ENCODE data around the gene BLOC1S1.
A peak's percentile ranks its signal among the peaks of the same experiment; 100 is the strongest.

BLOC1S1 gene

DNA sequence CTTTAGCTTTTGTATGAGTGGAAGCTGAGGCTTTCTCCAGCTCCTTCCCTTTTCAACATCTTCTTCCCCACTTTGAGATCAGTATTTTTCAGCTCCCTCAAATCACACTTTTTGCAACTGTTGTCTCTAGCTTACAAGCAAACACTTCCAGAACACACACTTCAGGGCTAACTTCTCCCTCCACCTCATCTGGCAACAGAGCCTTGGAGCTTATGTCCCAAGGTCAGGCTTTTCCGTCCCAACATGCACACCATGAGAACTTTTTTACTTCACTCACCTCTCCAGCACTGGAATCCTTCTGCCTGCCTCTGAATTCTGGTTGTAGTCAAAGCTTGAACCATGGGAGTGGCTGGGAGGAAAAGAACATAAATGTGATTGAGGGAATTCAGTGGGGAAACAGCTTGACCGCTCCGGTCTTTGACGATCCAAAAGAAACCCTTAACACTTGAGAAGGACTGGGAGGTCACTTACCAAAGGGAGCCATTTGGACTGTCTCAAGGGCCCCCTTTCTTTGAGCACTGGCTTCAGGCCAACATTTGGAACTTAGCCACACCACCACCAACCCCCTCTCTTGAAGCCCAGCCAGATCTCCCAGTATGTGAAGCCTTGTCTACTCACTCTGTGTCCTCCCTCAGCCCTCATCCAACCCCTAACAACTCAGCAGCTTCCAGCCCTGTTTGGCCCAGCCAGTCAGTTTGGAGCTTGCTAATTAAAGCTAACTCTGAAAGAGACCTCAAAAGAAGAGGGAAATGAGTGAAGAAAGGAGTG, 3.9 kb upstream of the BLOC1S1 start:
- no peak for DNase-seq (ENCODE audit: low read depth)

DNA sequence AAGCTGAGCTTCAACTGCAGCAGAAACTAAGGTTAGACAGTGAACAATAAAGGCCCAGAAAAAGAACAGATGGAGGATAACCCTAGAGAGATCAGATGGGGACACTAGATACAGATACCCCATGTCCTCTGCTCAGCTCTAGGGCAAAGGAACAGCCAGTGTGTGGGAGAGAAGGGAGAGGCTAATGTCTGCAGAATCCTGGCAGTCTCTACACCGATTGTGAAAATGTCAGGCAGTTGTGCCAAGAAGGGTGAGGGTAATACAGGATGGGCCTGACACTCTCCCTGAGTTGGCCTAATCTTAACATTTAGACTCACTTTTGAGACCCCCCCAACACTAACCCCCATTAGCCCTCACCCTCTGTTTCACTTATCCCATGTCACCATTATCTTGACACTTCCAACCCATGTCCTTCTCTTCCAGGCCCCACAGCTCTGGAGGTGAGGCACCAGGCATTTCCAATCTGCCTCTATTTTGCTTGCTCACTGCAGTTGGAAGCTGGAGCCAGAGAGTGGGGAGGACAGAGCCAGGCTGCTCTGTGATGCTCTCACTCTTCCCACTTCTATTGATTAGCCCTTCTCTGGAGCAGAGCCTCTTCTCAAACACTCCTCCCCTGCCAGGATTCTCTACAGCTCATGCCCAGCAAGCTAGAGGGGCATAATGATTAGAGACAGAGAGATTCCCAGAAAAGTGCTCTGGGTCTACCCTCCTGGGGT, 3.0 kb upstream of the BLOC1S1 start:
- no peak for DNase-seq (ENCODE audit: low read depth)

DNA sequence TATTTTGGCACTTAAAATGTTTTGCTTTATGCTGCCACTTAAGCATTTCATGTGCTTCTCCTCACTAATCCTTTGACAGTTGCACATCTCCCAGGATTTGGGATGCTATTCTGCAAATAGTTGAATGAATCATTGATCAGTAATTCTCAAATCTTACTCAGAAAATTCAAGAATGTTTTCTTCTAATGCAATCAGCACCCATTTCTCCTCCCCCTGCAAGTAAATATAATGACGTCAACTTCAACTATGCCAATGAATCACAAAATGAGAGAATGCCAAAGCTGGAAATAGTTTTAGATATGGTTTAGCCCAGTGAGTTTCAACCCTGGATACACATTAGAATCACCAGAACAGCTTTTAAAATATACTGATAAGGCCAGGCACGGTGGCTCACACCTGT, 2.1 kb upstream of the BLOC1S1 start:
- peak; percentile 80 for DNase-seq (ENCODE audit: low read depth)

DNA sequence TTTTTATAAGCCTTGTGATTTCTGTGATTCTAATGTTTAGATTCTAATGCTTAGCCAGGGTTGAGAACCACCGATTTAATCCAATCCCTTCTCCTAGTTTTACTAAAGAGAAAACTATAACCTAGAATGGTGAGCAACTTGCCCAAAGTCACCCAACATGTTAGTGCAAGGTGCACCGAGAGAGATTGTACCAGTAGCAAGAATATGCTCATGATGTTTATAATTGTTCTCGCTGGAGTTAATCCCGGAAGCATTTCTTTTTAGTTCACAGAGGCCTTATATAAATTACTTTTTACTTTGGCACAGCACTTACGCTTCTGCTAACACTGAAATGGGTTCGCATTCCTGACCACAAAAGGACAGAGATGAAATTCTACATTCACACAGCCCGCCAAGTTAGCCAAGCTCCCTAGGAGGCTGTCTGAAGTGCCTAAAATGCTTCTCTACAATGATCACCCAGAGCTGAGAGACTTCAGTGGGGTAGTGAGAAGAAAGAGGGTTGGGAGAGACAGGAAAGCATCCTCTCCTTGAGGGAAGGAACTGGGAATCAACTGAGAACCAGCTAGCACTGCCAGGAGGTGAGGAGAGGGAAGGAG, 579 bp upstream of the BLOC1S1 start:
- DNase-seq (ENCODE audit: low read depth), result no peak

DNA sequence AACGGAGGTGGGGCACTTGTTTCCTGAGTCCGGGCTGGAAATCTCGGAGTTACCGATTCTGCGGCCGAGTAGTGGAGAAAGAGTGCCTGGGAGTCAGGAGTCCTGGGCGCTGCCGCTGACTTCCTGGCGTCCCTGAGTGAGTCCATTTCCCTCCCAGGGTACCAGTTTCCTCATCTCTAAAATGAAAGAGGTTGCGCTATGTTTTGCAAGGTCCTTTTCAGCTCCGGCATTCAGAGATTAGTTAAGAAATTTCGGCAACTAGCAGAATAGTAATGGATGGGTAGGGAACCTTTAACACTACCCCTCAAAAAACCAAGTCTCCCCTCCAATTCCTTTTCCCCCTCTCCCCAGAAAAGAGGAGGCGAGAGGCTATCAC, 724 bp downstream of the BLOC1S1 start:
- DNase-seq (ENCODE audit: low read depth), result no peak

DNA sequence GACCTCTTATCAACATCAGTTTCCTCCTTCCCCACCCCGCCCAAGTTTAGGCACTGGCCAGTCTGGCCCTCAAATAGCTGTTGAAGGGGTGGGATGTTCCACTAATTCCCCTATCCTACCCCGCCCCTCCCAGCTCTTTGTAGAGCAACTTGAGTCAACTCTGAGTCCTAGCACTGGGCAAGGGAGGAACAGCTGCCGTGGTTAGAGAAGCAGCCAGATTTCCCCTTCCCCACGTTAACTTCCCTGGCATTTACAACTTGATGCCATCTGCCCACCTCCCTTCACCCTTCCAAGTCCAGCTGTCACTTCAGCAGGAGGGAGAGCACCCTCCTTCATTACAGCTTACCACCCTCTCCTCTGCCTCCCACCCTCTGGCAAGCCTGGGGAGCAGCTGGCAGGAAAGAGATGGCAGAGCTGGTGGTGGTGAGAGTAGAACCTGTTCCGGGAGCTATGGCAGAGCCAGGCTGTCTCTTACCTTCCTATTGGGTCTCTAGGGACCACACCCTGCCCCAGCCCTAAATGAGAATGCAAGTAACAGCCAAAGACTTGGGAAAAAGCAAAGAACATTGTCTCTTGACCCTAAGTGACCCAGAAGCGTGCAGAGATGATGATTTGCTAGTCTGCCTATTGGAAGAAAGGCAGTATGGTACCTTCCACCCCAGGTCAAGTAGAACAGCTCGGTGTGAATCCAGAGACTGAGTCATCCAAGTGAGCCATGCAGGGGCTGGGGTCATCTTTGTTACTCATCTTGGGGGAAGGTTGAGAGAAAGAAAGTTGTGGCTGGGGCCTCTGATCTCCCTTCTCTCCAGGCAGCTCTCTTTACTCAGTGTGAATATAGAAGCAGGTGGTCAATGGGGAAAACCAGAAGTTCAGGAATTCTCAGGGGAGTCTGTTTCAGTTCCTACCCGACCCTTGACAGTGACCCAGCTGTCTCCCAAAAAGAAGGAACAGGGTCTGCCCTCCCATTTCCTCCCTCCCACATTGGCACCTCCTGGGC, 1.5 kb downstream of the BLOC1S1 start:
- no peak for DNase-seq (ENCODE audit: low read depth)

DNA sequence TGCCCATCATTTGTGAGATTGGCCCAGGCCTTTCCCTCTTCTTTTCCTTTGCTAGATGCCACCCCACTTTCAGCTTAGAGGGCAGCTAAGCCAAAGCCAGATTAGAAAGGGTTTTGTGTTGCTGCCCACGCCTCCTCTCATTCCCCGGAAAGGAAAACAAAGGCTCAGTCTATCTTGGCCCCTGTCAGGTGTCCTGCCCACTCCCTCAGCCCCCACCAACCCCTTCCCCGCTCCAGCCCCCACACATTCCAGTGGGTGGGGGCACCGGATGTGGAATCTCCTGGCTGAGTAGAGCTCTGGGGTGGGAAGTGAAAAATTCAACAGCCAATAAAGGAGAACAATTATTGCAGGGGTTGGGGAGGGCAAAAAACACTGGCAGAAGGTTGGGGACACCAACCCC, 2.2 kb downstream of the BLOC1S1 start:
- DNase-seq (ENCODE audit: low read depth), result no peak

DNA sequence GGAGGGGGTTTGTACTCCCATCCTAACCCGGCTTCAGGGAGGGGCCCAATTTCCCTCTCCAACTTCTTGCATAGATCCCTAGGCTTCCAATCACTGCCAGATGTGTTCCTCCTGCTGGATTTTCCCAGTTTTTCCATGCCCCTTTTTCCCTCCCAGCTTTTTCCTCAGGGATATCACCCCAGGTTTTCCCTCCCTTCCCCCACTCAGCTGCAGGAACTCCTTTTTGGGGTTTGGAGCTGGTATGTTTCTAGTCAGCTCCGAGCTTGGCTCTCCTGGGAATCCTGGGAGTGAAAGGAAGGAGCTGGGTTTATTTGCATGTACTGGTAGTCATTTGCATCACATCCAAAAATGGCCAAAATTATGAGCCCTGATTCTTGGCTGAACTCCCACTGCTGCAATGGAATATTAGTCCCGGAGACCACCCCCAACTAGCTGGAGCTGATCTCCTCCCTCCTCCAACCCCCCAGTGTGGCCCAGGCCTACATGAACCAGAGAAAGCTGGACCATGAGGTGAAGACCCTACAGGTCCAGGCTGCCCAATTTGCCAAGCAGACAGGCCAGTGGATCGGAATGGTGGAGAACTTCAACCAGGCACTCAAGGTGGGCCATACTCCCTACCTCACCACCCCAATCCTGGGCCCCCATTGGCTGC, 2.9 kb downstream of the BLOC1S1 start:
- no peak for DNase-seq (ENCODE audit: low read depth)

DNA sequence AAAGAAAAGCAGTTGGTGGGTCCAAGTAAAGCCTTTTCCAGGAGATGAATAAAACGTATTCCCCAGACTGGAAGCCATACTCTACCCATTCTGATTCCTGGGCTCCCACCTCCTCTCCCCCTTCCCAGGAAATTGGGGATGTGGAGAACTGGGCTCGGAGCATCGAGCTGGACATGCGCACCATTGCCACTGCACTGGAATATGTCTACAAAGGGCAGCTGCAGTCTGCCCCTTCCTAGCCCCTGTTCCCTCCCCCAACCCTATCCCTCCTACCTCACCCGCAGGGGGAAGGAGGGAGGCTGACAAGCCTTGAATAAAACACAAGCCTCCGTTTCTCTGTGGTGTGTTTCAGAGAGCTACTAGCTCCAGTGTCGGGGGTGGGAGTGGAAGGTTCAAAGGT, 3.5 kb downstream of the BLOC1S1 start:
- DNase-seq (ENCODE audit: low read depth), result no peak

DNA sequence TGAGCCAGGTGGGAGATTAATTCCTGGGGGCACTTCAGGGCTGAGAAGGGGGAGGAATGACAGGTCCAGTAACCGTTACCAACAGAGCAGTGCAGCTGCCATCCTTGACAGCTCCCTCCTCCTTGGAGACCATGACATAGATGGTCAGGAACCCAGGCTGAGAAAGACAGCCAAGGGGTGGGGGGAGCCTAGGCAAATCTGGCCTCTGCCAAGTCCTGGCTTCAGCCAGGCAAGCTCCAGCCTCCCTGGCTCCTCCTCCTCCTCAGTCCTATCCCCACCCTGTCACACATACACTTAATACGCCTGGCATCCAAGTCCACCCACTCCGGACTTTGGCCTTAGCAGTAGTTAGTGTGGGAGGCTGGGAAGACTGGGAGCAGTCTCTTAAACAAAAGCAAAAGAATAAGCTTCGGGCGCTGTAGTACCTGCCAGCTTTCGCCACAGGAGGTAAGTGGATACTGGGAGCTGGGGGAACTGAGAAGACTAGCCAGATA, 4.3 kb downstream of the BLOC1S1 start, which contains the start of gene RDH5:
RDH5 (plus strand) TSS at position 323 of the 494 bp plus-strand sequence. CDS start 792 bp downstream, outside the sequence.
- DNase-seq (ENCODE audit: low read depth), result no peak

DNA sequence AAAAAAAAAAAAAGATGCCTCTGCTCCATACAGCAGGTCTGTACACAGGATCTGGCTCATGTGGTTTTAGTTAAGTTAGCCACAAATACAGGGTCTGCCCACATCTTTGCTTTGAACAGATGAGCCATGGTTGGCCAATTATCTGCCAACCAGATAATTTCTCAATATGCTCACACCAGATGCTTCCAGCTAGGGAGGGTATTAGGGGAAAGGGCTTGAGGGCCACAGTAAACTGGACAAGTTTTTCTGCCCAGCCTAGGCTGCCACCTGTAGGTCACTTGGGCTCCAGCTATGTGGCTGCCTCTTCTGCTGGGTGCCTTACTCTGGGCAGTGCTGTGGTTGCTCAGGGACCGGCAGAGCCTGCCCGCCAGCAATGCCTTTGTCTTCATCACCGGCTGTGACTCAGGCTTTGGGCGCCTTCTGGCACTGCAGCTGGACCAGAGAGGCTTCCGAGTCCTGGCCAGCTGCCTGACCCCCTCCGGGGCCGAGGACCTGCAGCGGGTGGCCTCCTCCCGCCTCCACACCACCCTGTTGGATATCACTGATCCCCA, 5.1 kb downstream of the BLOC1S1 start:
- peak; percentile 89 for DNase-seq (ENCODE audit: low read depth)

DNA sequence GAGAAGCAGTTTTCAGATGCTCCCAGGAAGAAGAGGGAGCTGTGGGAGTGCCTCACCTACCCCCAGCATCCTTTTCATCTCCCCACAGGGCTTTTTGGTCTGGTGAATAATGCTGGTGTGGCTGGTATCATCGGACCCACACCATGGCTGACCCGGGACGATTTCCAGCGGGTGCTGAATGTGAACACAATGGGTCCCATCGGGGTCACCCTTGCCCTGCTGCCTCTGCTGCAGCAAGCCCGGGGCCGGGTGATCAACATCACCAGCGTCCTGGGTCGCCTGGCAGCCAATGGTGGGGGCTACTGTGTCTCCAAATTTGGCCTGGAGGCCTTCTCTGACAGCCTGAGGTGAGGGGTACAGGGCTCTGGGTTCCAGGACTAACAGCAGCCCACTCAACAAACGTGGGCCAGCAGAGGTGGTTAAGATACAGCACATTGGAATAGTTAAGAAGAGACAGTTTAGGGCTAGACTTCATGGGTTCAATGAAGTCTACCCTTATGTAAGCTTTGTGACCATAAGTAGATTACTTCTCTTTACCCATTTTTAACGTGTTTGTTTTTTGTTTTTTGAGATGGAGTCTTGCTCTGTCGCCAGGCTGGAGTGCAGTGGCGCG, 5.9 kb downstream of the BLOC1S1 start:
- DNase-seq (ENCODE audit: low read depth), result no peak

DNA sequence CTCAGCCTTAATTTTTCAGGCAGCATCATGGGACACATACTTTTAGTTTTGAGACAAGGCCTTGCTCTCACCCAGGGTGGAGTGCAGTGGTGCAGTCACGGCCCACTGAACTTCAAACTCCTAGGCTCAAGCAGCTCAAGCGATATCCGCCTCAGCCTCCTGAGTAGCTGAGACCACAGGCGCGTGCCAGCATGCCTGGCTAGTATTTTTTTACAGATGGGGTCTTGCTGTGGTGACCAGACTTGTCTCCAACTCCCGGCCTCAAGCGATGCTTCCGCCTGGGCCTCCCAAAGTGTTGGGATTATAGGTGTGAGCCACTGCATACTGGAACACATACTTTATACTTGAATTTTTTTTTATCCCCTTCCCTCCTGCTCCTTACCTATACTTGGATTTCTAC, 7.1 kb downstream of the BLOC1S1 start:
- no peak for DNase-seq (ENCODE audit: low read depth)

DNA sequence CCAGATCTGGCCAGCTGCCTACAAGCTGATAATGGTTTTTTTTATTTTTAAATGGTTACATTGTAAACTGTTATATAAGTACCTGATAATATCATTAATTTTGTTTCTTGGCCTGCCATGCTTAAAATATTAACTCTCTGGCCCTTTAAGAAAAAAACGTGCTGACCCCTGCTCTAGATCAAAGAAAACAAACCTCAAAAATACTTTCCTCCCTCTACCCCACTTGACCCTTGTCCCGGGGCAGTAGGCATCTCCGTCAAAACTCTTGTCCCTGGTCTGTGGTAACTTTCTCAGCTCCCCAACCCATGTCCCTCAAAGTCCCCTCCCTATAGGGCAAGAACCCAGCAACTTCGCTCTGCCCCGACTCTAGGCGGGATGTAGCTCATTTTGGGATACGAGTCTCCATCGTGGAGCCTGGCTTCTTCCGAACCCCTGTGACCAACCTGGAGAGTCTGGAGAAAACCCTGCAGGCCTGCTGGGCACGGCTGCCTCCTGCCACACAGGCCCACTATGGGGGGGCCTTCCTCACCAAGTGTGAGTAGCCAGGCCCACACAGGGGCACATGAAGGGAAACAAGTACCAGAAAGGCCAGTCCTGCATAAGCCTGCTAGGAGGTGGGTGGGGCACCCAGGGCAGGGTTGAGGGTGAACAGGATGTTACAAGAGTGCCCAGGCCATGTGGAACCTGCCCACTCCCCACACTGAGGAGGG, 7.8 kb downstream of the BLOC1S1 start:
- DNase-seq (ENCODE audit: low read depth), result no peak

DNA sequence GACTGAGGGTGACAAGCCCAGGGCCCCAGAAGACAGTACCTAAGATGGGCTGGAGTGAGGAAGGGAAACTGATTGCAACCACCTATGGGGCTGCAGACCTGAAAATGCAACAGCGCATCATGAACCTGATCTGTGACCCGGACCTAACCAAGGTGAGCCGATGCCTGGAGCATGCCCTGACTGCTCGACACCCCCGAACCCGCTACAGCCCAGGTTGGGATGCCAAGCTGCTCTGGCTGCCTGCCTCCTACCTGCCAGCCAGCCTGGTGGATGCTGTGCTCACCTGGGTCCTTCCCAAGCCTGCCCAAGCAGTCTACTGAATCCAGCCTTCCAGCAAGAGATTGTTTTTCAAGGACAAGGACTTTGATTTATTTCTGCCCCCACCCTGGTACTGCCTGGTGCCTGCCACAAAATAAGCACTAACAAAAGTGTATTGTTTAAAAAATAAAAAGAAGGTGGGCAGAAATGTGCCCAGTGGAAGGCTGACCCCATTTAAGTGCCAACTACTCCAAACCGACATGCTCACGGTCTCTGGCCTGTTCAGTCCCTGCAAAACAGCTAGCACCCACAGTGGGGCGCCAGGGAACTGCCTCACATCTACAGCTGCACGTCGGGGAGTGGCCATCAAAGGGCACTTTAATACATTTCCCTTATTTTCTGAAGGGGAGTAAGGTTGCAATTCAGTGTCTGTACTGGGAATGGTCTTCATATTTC, 8.5 kb downstream of the BLOC1S1 start:
- no peak for DNase-seq (ENCODE audit: low read depth)

DNA sequence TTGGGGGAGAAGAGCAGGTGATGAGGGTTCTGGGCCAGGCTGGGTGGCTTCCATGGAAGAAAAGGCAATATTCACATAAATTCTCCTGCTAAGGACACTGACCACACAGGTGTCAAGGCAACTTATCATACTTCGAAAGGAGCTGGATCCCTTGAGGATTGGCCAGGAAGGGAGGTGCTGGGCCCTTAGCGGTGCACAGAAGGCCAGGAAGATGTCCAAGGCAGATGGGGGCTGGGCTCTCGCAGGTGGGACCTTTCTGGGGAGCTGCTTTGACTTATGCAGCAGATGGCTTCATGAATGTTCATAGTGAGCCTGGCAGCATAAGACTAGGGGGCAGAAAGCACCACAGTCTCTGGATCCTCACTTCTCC, 9.1 kb downstream of the BLOC1S1 start:
- no peak for DNase-seq (ENCODE audit: low read depth)

DNA sequence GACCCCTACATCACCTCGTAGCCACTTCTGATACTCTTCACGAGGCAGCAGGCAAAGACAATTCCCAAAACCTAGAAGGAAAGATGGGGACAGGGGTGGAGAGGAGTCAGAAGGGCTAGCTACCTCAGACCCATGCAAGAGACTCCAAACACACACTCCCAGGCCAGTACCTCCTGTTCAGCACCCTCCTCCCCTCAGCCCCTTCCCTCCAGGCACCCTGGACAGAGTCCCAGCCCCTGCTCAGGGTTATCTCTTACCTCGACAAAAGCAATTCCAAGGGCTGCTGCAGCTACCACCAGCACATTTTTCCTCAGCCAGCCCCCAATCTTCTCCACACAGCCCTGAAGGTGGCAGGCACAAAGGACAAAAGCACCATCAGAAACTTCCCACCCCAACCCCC, 9.7 kb downstream of the BLOC1S1 start:
- no peak for DNase-seq (ENCODE audit: low read depth)

DNA sequence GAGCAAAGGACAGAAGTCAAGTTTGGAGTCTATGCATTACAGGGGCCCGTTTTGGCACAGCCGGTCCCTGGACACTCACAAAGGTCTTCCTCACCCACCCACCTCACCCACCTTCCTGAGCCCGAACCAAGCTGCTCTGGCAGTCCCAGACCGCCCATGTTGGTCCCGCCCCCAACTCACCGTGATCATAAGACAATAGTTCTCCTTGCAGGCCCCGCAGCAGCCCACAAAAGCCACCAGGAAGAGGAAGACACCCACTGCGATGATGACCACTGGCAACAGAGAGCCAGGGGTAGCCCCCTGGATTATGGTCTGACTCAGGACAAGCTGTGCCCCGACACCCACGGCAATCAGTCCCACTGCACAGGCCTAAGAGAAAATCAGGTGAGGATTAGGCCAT, 11.1 kb downstream of the BLOC1S1 start:
- no peak for DNase-seq (ENCODE audit: low read depth)

DNA sequence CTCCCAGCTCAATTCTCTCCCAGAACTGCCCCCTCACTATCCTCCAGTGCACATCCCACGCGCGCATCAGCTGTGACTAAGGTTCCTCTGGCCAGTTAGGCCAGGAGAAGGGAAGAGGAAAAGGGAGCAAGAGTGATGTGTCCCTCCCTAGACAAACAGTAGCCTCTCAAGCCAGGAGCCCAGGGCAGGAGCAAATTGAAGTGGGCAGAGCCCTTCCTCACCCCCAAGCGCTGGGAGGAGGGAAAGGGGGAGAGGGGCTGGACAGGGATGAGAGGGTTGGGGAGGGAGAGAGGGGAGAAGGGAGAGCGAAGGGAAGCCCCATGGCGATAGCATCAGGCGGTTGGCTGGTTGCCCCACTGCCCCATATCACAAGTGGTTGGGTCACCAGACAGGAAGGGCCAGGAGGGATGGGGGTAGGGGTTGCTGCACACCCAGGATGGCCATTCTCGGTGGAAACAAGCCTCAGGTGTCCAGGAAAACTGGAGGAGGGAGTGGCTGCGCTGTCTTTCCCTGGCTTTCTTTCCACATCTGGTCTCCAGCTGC, 11.9 kb downstream of the BLOC1S1 start:
- no peak for DNase-seq (ENCODE audit: low read depth)
